ENCODE measurements around the gene MPDU1. TPM values are rescaled to one million over a fixed set of nuclear protein-coding genes. Genes with fewer than 3 reads are reported as not detected.

MPDU1 gene
- total RNA-seq (2022; extraction: Qiagen RNA extraction; ENCODE audit: low read depth) = 116 to 133 TPM (median 120 TPM) in 5 replicates

GRCh38 chr17:7583253-7584109 is at the start of gene MPDU1:
Gene MPDU1, plus strand, starts transcription at chr17:7583852. Its CDS starts 11 bp downstream, at chr17:7583863.

GRCh38 chr17:7548585-7549400 is 34.9 kb upstream of the MPDU1 start, which contains the start of gene TNFSF12:
Gene TNFSF12, plus strand, starts transcription at chr17:7549058. Its CDS starts 96 bp downstream, at chr17:7549154.

GRCh38 chr17:7558544-7559319 is 24.9 kb upstream of the MPDU1 start, which contains the start of gene TNFSF13:
Gene TNFSF13, plus strand, starts transcription at chr17:7558750. Its CDS starts 290 bp downstream, at chr17:7559040.

GRCh38 chr17:7561589-7562207 is 22.0 kb upstream of the MPDU1 start, which contains the start of gene SENP3:
Gene SENP3, plus strand, starts transcription at chr17:7561919. Its CDS starts 1,158 bp downstream, at chr17:7563077.

GRCh38 chr17:7579001-7579833 is 4.4 kb upstream of the MPDU1 start, which contains the start of gene CD68:
Gene CD68, plus strand, starts transcription at chr17:7579638. Its CDS starts 40 bp downstream, at chr17:7579678.

GRCh38 chr17:7589891-7590691 is 6.4 kb downstream of the MPDU1 start, which contains the start of gene SOX15:
Gene SOX15, minus strand, starts transcription at chr17:7590094. Its CDS starts 418 bp downstream, at chr17:7589676.

GRCh38 chr17:7614425-7615264 is 31.0 kb downstream of the MPDU1 start, which contains the start of gene FXR2:
Gene FXR2, minus strand, starts transcription at chr17:7614897. Its CDS starts 365 bp downstream, at chr17:7614532.

GRCh38 chr17:7627250-7628121 is 43.8 kb downstream of the MPDU1 start, which contains the start of gene SAT2:
Gene SAT2, minus strand, starts transcription at chr17:7627821. Its CDS starts 186 bp downstream, at chr17:7627635.

GRCh38 chr17:7629939-7630571 is 46.4 kb downstream of the MPDU1 start, which contains the start of gene SHBG:
Gene SHBG, plus strand, starts transcription at chr17:7630135. Its CDS starts 38 bp downstream, at chr17:7630173.

Other genes starting within 250 kb of the MPDU1 start
- gene ACAP1, start 247.3 kb upstream of the MPDU1 start, total RNA-seq (2022; extraction: Qiagen RNA extraction; ENCODE audit: low read depth) = 1.9 to 7.2 TPM (median 3.1 TPM) in 5 replicates
- 11.9 to 16.4 TPM (median 13.3 TPM) in 5 replicates for gene KCTD11, start 231.7 kb upstream of the MPDU1 start, total RNA-seq (2022; extraction: Qiagen RNA extraction; ENCODE audit: low read depth)
- gene TMEM95, start 228.7 kb upstream of the MPDU1 start, total RNA-seq (2022; extraction: Qiagen RNA extraction; ENCODE audit: low read depth) = not detected in 5 replicates
- gene TNK1, start 202.8 kb upstream of the MPDU1 start, total RNA-seq (2022; extraction: Qiagen RNA extraction; ENCODE audit: low read depth) = 1.5 to 2.4 TPM (median 1.8 TPM) in 5 replicates
- gene PLSCR3, start 189.3 kb upstream of the MPDU1 start, total RNA-seq (2022; extraction: Qiagen RNA extraction; ENCODE audit: low read depth) = 36.7 to 43.5 TPM (median 37.7 TPM) in 5 replicates
- 181 to 224 TPM (median 197 TPM) in 5 replicates for gene TMEM256, start 179.8 kb upstream of the MPDU1 start, total RNA-seq (2022; extraction: Qiagen RNA extraction; ENCODE audit: low read depth)
- 14.2 to 20.2 TPM (median 17.0 TPM) in 5 replicates for gene NLGN2, start 176.0 kb upstream of the MPDU1 start, total RNA-seq (2022; extraction: Qiagen RNA extraction; ENCODE audit: low read depth)
- gene SPEM1, start 163.5 kb upstream of the MPDU1 start, total RNA-seq (2022; extraction: Qiagen RNA extraction; ENCODE audit: low read depth) = 0.09 TPM in 1 of 5 replicates, not detected in the others
- gene SPEM2, start 158.2 kb upstream of the MPDU1 start, total RNA-seq (2022; extraction: Qiagen RNA extraction; ENCODE audit: low read depth) = 0.10 to 0.14 TPM in 2 of 5 replicates, not detected in the others
- gene SPEM3, start 155.0 kb upstream of the MPDU1 start, total RNA-seq (2022; extraction: Qiagen RNA extraction; ENCODE audit: low read depth) = 0.01 to 0.04 TPM in 2 of 5 replicates, not detected in the others
- 9.6 to 14.5 TPM (median 13.1 TPM) in 5 replicates for gene TMEM102, start 148.4 kb upstream of the MPDU1 start, total RNA-seq (2022; extraction: Qiagen RNA extraction; ENCODE audit: low read depth)
- gene FGF11, start 144.3 kb upstream of the MPDU1 start, total RNA-seq (2022; extraction: Qiagen RNA extraction; ENCODE audit: low read depth) = 0.99 to 1.4 TPM (median 1.4 TPM) in 5 replicates
- 4.7 to 7.6 TPM (median 7.2 TPM) in 5 replicates for gene CHRNB1, start 138.8 kb upstream of the MPDU1 start, total RNA-seq (2022; extraction: Qiagen RNA extraction; ENCODE audit: low read depth)
- gene ZBTB4, start 104.2 kb upstream of the MPDU1 start, total RNA-seq (2022; extraction: Qiagen RNA extraction; ENCODE audit: low read depth) = 20.0 to 25.5 TPM (median 23.1 TPM) in 5 replicates
- not detected in 5 replicates for gene SLC35G6, start 102.4 kb upstream of the MPDU1 start, total RNA-seq (2022; extraction: Qiagen RNA extraction; ENCODE audit: low read depth)
- gene POLR2A, start 99.5 kb upstream of the MPDU1 start, total RNA-seq (2022; extraction: Qiagen RNA extraction; ENCODE audit: low read depth) = 74.3 to 88.3 TPM (median 80.0 TPM) in 5 replicates
- 9.6 to 13.5 TPM (median 10.4 TPM) in 5 replicates for gene TNFSF12, start 34.8 kb upstream of the MPDU1 start, total RNA-seq (2022; extraction: Qiagen RNA extraction; ENCODE audit: low read depth)
- gene TNFSF13, start 25.1 kb upstream of the MPDU1 start, total RNA-seq (2022; extraction: Qiagen RNA extraction; ENCODE audit: low read depth) = 0.61 to 1.9 TPM (median 1.3 TPM) in 5 replicates
- 94.4 to 114 TPM (median 102 TPM) in 5 replicates for gene SENP3, start 21.9 kb upstream of the MPDU1 start, total RNA-seq (2022; extraction: Qiagen RNA extraction; ENCODE audit: low read depth)
- 34.0 to 42.9 TPM (median 36.5 TPM) in 5 replicates for gene CD68, start 4.2 kb upstream of the MPDU1 start, total RNA-seq (2022; extraction: Qiagen RNA extraction; ENCODE audit: low read depth)
- gene SOX15, start 6.2 kb downstream of the MPDU1 start, total RNA-seq (2022; extraction: Qiagen RNA extraction; ENCODE audit: low read depth) = 0.22 to 0.72 TPM (median 0.37 TPM) in 5 replicates
- 54.7 to 68.2 TPM (median 61.0 TPM) in 5 replicates for gene FXR2, start 31.0 kb downstream of the MPDU1 start, total RNA-seq (2022; extraction: Qiagen RNA extraction; ENCODE audit: low read depth)
- gene SAT2, start 44.0 kb downstream of the MPDU1 start, total RNA-seq (2022; extraction: Qiagen RNA extraction; ENCODE audit: low read depth) = 81.2 to 99.2 TPM (median 91.7 TPM) in 5 replicates
- gene SHBG, start 46.3 kb downstream of the MPDU1 start, total RNA-seq (2022; extraction: Qiagen RNA extraction; ENCODE audit: low read depth) = 0.68 to 1.0 TPM (median 0.73 TPM) in 5 replicates
- gene ATP1B2, start 67.1 kb downstream of the MPDU1 start, total RNA-seq (2022; extraction: Qiagen RNA extraction; ENCODE audit: low read depth) = 0.16 to 0.33 TPM (median 0.26 TPM) in 4 of 5 replicates, not detected in the other
- 48.7 to 61.6 TPM (median 55.2 TPM) in 5 replicates for gene TP53, start 103.6 kb downstream of the MPDU1 start, total RNA-seq (2022; extraction: Qiagen RNA extraction; ENCODE audit: low read depth)
- 33.9 to 50.3 TPM (median 47.7 TPM) in 5 replicates for gene WRAP53, start 104.6 kb downstream of the MPDU1 start, total RNA-seq (2022; extraction: Qiagen RNA extraction; ENCODE audit: low read depth)
- 1.0 to 1.7 TPM (median 1.4 TPM) in 5 replicates for gene EFNB3, start 121.3 kb downstream of the MPDU1 start, total RNA-seq (2022; extraction: Qiagen RNA extraction; ENCODE audit: low read depth)
- 0.01 to 0.03 TPM in 2 of 5 replicates, not detected in the others for gene DNAH2, start 133.9 kb downstream of the MPDU1 start, total RNA-seq (2022; extraction: Qiagen RNA extraction; ENCODE audit: low read depth)